Gastrocnemius medialis (tissue), 4 donors: ENCODE measurements around the gene C3orf62.

Source experiments
- CTCF ChIP-seq, 5 experiments: fragments of 450-650 bp in 3 of 5; fragments of 200-600 bp in 2 of 5; sonication (generic) in 2 of 5; IDR thresholded peaks in 4 of 5; conservative IDR thresholded peaks in 1 of 5; 1 replicate in 4 of 5; 2 replicates in 1 of 5; pipeline ENCODE4 v1.5.1; 2016 to 2019; ENCODE audit warnings: antibody characterized with exemption in 5 of 5, mild to moderate bottlenecking in 3 of 5, moderate library complexity in 3 of 5
- POLR2A ChIP-seq, 2 donors: fragments of 450-650 bp; IDR thresholded peaks; one replicate each; pipeline ENCODE4 v1.6.1; 2017; ENCODE audit warnings: antibody characterized with exemption in 2 of 2, mild to moderate bottlenecking in 2 of 2, moderate library complexity in 2 of 2

- no peak for TF ChIP-seq POLR2A (IDR thresholded peaks at IDR 0.05)
- TF ChIP-seq CTCF (IDR thresholded peaks at IDR 0.05 in 4 of 5, conservative IDR thresholded peaks at IDR 0.05 in 1 of 5) = no peak
These were observed 1.5 kb upstream of the C3orf62 start for GRCh38 chr3:49278548-49278947.
